IMR-90 (cell line): ENCODE measurements around the gene AKAP7. TPM values are rescaled to one million over a fixed set of nuclear protein-coding genes. Genes with fewer than 3 reads are reported as not detected.

Source experiments
- ATAC-seq: fragments of 200-7000 bp; cut with Tn5 transposase; 2 replicates; pipeline ENCODE4 v1.9.1; 2020; ENCODE audit warnings: low read depth, mild to moderate bottlenecking, moderate library complexity
- BruUV-seq: library from RNA; stranded (reverse); fragments of 400-500 nt; replicated peaks from 2 replicates; lab custom pipeline; 2021; lab: Mats Ljungman, UMichigan
- CTCF ChIA-PET: fragments of 300-600 bp; formaldehyde crosslinking; extraction: SDS; loops from one replicate; lab custom pipeline; 2021; ENCODE audit warnings: antibody characterized with exemption; lab: Yijun Ruan, JAX
- POLR2A ChIA-PET: fragments of 300-600 bp; sonication (Branson Sonifier 250); formaldehyde crosslinking; loops from one replicate; lab custom pipeline; 2022; ENCODE audit warnings: antibody characterized with exemption; ENCODE audit not compliant: unreplicated experiment; lab: Charles Lee
- DNase-seq: peaks from one replicate; pipeline ENCODE4 v3.0.0; 2013
- H2AFZ ChIP-seq: replicated peaks from 2 replicates; pipeline ENCODE3; 2013; ENCODE audit warnings: low read length, mild to moderate bottlenecking; ENCODE audit not compliant: poor library complexity
- H2AK5ac ChIP-seq: 2 replicates; pipeline ENCODE4 v1.6.1; 2013; ENCODE audit warnings: low read depth, low read length, inconsistent platforms
- H2AK9ac ChIP-seq: replicated peaks from 2 replicates; pipeline ENCODE3; 2013; ENCODE audit warnings: mild to moderate bottlenecking, low read depth, low read length, moderate library complexity; ENCODE audit not compliant: poor library complexity
- H2BK120ac ChIP-seq: 2 replicates; pipeline ENCODE4 v1.6.1; 2013; ENCODE audit warnings: low read depth, low read length, inconsistent platforms
- H2BK15ac ChIP-seq: 3 replicates; pipeline ENCODE4 v1.6.1; 2013; ENCODE audit warnings: low read depth, low read length, inconsistent platforms
- H2BK20ac ChIP-seq: 2 replicates; pipeline ENCODE4 v1.6.1; 2013; ENCODE audit warnings: low read depth, mild to moderate bottlenecking, inconsistent platforms, low read length, moderate library complexity
- H2BK5ac ChIP-seq: 2 replicates; pipeline ENCODE4 v1.6.1; 2013; ENCODE audit warnings: mild to moderate bottlenecking, low read depth, low read length, inconsistent platforms; ENCODE audit not compliant: poor library complexity, severe bottlenecking
- H3K14ac ChIP-seq: replicated peaks from 2 replicates; pipeline ENCODE4 v1.6.1; 2013; ENCODE audit warnings: low read depth, low read length, inconsistent platforms
- H3K18ac ChIP-seq: 2 replicates; pipeline ENCODE4 v1.6.1; 2013; ENCODE audit warnings: low read depth, low read length, control low read depth
- H3K23ac ChIP-seq: 2 replicates; pipeline ENCODE4 v1.6.1; 2013; ENCODE audit warnings: low read depth, low read length, inconsistent platforms
- H3K27ac ChIP-seq: 2 replicates; pipeline ENCODE4 v1.5.1; 2013; ENCODE audit warnings: mild to moderate bottlenecking, control low read depth, low read length; ENCODE audit not compliant: insufficient read depth
- H3K27me3 ChIP-seq: 2 replicates; pipeline ENCODE4 v1.6.1; 2013; ENCODE audit warnings: low read length; ENCODE audit not compliant: control insufficient read depth, insufficient read depth
- H3K36me3 ChIP-seq: 2 replicates; pipeline ENCODE4 v1.6.1; 2013; ENCODE audit warnings: low read length, mixed read lengths; ENCODE audit not compliant: control insufficient read depth, insufficient read depth
- H3K4ac ChIP-seq: 2 replicates; pipeline ENCODE4 v1.6.1; 2013; ENCODE audit warnings: low read depth, low read length, inconsistent platforms
- H3K4me1 ChIP-seq: 2 replicates; pipeline ENCODE4 v1.6.1; 2013; ENCODE audit warnings: low read length, mixed read lengths; ENCODE audit not compliant: control insufficient read depth, insufficient read depth
- H3K4me2 ChIP-seq: 2 replicates; pipeline ENCODE4 v1.6.1; 2013; ENCODE audit warnings: low read depth, mild to moderate bottlenecking, control low read depth, low read length, moderate library complexity
- H3K4me3 ChIP-seq: 2 replicates; pipeline ENCODE4 v1.5.1; 2013; ENCODE audit warnings: low read depth, mild to moderate bottlenecking, control low read depth, low read length, moderate library complexity; ENCODE audit not compliant: insufficient read depth
- H3K56ac ChIP-seq: 2 replicates; pipeline ENCODE4 v1.6.1; 2013; ENCODE audit warnings: low read length, inconsistent platforms; ENCODE audit not compliant: insufficient read depth; ENCODE audit errors: extremely low read depth
- H3K79me1 ChIP-seq, 2 experiments: 2 replicates each; pipeline ENCODE4 v1.6.1; 2013; ENCODE audit warnings: low read length in 2 of 2, inconsistent platforms in 1 of 2, low read depth in 1 of 2
- H3K9ac ChIP-seq: 2 replicates; pipeline ENCODE4 v1.6.1; 2013; ENCODE audit warnings: low read depth, low read length, control low read depth
- H3K9me1 ChIP-seq: 2 replicates; pipeline ENCODE4 v1.6.1; 2013; ENCODE audit warnings: low read length, inconsistent platforms; ENCODE audit not compliant: insufficient read depth
- H3K9me3 ChIP-seq: 2 replicates; pipeline ENCODE4 v1.6.1; 2013; ENCODE audit warnings: low read length; ENCODE audit not compliant: control insufficient read depth, insufficient read depth
- H4K20me1 ChIP-seq: 2 replicates; pipeline ENCODE4 v1.6.1; 2013; ENCODE audit warnings: low read length, inconsistent platforms; ENCODE audit not compliant: insufficient read depth
- H4K5ac ChIP-seq: 2 replicates; pipeline ENCODE4 v1.6.1; 2013; ENCODE audit warnings: mild to moderate bottlenecking, low read depth, low read length, control low read depth
- H4K8ac ChIP-seq, 2 experiments: 2 replicates each; pipeline ENCODE4 v1.6.1; 2013; ENCODE audit warnings: low read depth in 2 of 2, low read length in 2 of 2, control low read depth in 1 of 2, inconsistent platforms in 1 of 2
- H4K91ac ChIP-seq: 2 replicates; pipeline ENCODE4 v1.6.1; 2013; ENCODE audit warnings: low read depth, low read length, inconsistent platforms; ENCODE audit not compliant: insufficient read depth
- CEBPB ChIP-seq: IDR thresholded peaks from 2 replicates; pipeline ENCODE4 v1.6.1; 2012; ENCODE audit warnings: low read depth, low read length, improper control_type of control experiment
- WGBS, 2 experiments: methylation state at CpG; one replicate each; pipeline versions ENCODE4 v1.1.5 to v1.1.7; 2013; ENCODE audit warnings: missing lambda C conversion rate in 2 of 2; ENCODE audit not compliant: insufficient read length in 1 of 2; ENCODE audit errors: extremely low coverage in 2 of 2; 5-methylcytosine and 5-hydroxymethylcytosine counted together
- dilution Hi-C: fragments of 300-500 bp; cut with HindIII; formaldehyde crosslinking; loops from one replicate; pipeline ENCODE4 v1.14.3; 2018; ENCODE audit warnings: low sequenced_read_pairs; ENCODE audit not compliant: unreplicated experiment
- in situ Hi-C: fragments of 300-500 bp; cut with MboI; formaldehyde crosslinking; loops from 3 replicates; pipeline ENCODE4 v1.14.3; 2019; ENCODE audit warnings: low sequenced_read_pairs, inconsistent platforms, mixed read lengths
- intact Hi-C: fragments of 100-400 bp; cut with micrococcal nuclease; formaldehyde crosslinking; loops from 2 replicates; pipeline ENCODE4 v1.10.0; 2022
- polyA plus RNA-seq, 3 experiments: library from polyadenylated mRNA; depleted of rRNA; stranded (reverse); fragments of >200 nt; gene quantifications; 2 replicates each; pipeline ENCODE4 v1.2.3, GENCODE V29; 2012; ENCODE audit warnings: low replicate concordance in 1 of 3
- total RNA-seq: library from RNA; depleted of rRNA; stranded (reverse); fragments of >200 nt; gene quantifications from 2 replicates; pipeline ENCODE4 v1.2.3, GENCODE V29; 2012

Gene AKAP7
- total and polyA plus RNA-seq, 2 of the 4 experiments (the other 2 are of a cell fraction) = 0.54 to 1.1 TPM

- Histone ChIP-seq H3K36me3 (no peaks in the 10 kb centered on the region), H2AK9ac (no peak overlapping the region), H2BK5ac (no peak overlapping the region), H2AK5ac (no peak overlapping the region), H4K8ac (no peak overlapping the region), H4K5ac (no peak overlapping the region), H3K27me3 (no peaks in the 10 kb centered on the region), H3K4ac (no peak overlapping the region), H3K9ac (no peak overlapping the region), H3K4me2 (no peak overlapping the region), H3K79me1 (no peaks in the 10 kb centered on the region), H4K91ac (no peak overlapping the region), H3K4me1 (no peaks in the 10 kb centered on the region), H2BK15ac (no peak overlapping the region), H3K27ac (no peak overlapping the region), H3K14ac (no peak overlapping the region), H3K56ac (no peak overlapping the region), H3K18ac (no peak overlapping the region), H2BK20ac (no peak overlapping the region), H3K9me1 (no peaks in the 10 kb centered on the region), H4K20me1 (no peaks in the 10 kb centered on the region), H2AFZ (no peak overlapping the region), H3K9me3 (no peaks in the 10 kb centered on the region), H2BK120ac (no peak overlapping the region), H3K4me3 (no peak overlapping the region), H3K23ac (no peak overlapping the region)
- ChIA-PET CTCF (no interaction called here), POLR2A (no interaction called here)
- no peak for TF ChIP-seq CEBPB
- no peak for DNase-seq
- dilution Hi-C loops (no loop called here), in situ Hi-C loops (no loop called here), intact Hi-C loops (no loop called here)
- no TSS peak for BruUV-seq
- ATAC-seq = no peak
- no CpG with 5 or more reads among the region's 3 CpGs for WGBS, 2 experiments
These were observed 70.4 kb downstream of the AKAP7 start for GRCh38 chr6:131205481-131206244.
